Cerebellar cortex (tissue), 1 donor: Measurements from ENCODE around the gene CYGB.
"Not testable (repeated sequence)": the region's sequence is repeated elsewhere in the genome, so short reads cannot be mapped to it uniquely, and the experiment has no call there.

Experiments used
- DNase-seq: peaks from one replicate; pipeline ENCODE4 v3.0.0-alpha.2; 2015; ENCODE audit warnings: low spot score

CYGB gene

GRCh38 chr17:76538281-76538931, 897 bp upstream of the CYGB start:
- DNase-seq, result peak; percentile 65

DNA sequence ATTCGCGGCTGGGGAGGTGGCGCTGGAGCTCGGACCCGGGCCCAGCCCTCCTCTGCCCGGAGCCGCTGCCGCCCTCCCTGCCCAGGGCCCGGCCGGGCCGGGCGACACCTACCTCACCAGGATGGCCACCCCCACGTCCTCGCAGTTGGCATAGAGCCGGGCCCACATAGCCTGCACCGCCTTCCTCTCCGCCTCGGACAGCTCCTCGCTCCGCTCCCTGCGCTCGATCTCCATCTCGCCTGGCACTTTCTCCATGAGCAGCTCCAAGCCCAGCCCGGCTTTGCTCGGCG, 276 bp downstream of the CYGB start:
- peak; percentile 30 for DNase-seq

GRCh38 chr17:76536511-76537287, 810 bp downstream of the CYGB start:
- DNase-seq, result no peak

GRCh38 chr17:76535788-76536510, 1.6 kb downstream of the CYGB start:
- peak; percentile 50 for DNase-seq

- peak; percentile 23 for DNase-seq
Measured at GRCh38 chr17:76534831-76535732, 2.4 kb downstream of the CYGB start.

DNA sequence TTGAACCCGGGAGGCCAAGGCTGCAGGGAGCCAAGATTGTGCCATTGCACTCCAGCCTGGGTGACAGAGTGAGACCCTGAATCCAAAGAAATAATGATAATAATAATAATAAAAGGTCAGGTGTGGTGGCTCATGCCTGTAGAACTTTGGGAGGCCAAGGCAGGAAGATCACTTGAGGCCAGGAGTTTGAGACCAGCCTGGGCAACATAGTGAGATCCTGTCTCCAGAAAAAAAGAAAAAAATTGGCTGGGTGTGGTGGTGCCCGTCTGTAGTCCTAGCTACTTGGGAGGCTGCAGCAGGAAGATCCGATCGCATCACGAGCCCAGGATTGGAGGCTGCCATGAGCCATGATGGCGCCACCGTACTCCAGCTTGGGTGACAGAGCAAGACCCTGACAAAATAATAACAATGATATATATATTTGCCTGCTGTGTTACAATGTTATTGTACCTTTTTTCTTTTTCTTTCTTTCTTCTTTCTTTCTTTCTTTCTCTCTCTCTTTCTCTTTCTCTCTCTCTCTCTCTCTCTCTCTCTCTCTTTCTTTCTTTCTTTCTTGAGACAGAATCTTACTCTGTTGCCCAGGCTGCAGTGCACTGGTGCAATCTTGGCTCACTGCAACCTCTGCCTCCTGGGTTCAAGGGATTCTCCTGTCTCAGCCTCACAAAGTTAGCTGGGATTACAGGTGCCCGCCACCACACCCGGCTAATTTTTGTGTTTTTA, 3.7 kb downstream of the CYGB start:
- not testable (repeated sequence) for DNase-seq

GRCh38 chr17:76532072-76532651, 5.3 kb downstream of the CYGB start:
- DNase-seq, result no peak

DNA sequence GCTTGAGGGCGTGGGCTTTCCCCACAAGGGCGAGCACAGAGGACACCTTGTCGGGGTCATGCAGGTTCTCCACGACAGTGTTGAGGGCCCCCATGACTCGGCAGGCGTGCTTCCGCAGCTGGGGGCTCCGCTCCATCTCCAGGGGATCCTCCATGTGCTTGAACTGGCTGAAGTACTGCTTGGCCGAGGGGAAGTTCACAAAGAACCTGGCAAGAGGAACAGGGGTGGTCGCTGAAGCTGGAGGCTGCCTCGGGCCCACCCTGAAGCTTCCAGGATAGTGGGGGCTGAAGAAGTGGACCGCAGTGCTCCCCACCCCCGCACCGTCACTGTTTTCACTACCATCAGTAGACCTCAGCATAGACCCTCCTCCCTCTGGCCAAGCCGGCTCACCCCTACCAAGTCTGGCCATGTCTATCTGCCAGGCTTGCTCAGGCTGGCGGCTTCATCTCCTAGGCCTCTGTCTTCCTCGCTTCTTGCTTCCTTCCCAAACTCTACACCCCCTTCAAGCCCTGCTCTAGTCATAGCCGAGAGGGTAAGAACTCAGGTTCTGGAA, 5.9 kb downstream of the CYGB start:
- DNase-seq, result no peak

- DNase-seq, result no peak
Measured at GRCh38 chr17:76530811-76531485, 6.6 kb downstream of the CYGB start.

GRCh38 chr17:76530095-76530723, 7.3 kb downstream of the CYGB start:
- no peak for DNase-seq

DNA sequence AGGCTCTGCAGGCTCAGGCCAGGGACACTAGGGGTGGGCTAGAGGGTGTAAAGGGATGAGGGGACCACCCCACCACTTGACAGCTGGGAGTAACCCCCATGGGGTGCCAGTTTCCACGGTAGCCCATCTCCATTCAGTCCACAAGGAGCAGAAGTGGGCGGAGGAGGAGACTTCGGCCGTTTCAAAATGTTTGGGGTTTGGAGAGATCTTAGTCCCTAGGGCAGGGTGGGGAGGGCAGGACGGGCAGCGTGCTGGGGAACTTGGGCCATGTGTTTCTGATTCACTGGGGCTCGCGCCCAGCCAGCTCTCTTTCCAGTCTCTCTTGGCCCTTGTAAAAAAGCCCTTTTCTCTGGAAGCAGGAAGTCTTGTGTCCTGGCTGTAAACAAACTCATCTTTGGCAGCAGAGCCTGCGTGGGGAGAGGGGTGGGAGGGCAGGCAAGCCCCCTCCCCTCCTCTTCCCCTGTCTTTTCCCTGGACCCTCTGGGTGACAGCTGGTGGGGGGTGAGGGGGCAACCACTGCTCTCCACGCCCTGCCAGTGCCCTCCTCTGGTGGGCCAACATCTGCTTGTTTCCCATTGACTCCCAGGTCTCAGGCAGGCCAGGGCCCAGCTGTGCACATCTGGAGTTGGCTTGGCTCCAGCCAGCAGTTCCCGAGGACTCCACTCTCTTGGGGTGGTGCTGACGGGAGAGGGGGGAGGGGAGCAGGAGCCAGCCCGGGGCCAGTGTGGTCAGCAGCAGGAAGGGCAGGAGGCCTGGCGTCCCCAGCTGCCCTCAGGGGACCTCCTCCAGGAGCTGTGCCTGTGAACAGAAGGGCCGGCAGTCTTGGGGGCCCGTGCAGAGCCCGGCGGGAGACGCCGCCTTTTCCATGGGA, 8.1 kb downstream of the CYGB start:
- peak; percentile 50 for DNase-seq

GRCh38 chr17:76528528-76529223, 8.8 kb downstream of the CYGB start:
- no peak for DNase-seq

GRCh38 chr17:76528156-76528527, 9.4 kb downstream of the CYGB start:
- DNase-seq, result peak; percentile 48

GRCh38 chr17:76527430-76528111, 9.9 kb downstream of the CYGB start:
- DNase-seq, result peak; percentile 67

DNA sequence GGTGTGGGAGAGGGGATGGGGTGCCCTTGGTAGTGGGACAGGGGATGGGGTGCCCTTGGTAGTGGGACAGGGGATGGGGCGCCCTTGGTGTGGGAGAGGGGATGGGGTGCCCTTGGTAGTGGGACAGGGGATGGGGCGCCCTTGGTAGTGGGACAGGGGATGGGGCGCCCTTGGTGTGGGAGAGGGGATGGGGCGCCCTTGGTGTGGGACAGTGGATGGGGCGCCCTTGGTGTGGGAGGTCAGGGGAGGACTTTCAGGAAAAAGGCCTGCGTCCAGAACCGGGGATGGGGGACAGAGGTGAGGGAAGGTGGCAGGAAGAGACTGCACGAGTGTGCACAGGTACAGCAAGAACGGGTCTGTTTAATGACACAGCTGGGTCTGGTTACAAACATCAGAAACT, 10.5 kb downstream of the CYGB start:
- DNase-seq, result not testable (repeated sequence)

DNA sequence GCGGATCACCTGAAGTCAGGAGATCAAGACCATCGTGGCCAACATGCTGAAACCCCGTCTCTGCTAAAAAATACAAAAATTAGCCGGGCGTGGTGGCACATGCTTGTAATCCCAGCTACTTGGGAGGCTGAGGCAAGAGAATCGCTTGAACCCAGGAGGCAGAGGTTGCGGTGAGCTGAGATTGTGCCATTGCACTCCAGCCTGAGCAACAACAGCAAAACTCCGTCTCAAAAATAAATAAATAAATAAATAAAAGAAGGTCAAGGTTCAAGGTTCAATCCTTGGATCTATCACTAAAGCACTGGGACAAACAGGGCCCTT, 12.0 kb downstream of the CYGB start:
- DNase-seq, result not testable (repeated sequence)

GRCh38 chr17:76524598-76525512, 12.7 kb downstream of the CYGB start:
- no peak for DNase-seq
